ENCODE data around the gene ARHGAP6. TPM values are rescaled to one million over a fixed set of nuclear protein-coding genes. Genes with fewer than 3 reads are reported as not detected.

ARHGAP6 gene
- total RNA-seq, 4 donors from 2014 or later: 0.64 to 9.5 (median 2.3) TPM

DNA sequence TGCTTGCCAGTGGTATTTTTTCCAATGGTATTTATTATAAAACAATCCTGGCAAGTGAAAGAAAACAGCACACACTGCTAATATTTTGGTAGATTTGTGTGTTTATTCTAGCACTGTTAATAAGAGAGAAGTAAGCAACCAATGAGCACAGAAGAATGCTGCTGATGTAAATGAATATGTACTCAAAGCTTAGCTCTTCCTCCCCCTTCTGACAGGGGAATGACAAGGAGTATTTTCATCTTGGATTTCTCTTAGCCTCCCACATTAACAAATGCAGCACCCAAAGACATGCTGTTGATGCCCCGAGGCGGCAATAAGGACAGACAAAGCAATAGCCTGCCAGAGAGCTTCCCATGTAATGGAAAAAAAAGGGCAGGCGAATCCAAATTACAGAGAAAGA, 18.6 kb downstream of the ARHGAP6 start:
- Histone ChIP-seq H3K9me3 (no peaks in the 10 kb centered on the region), H3K36me3 (no peaks in the 10 kb centered on the region), H3K4me3 (no peak overlapping the region), H3K4me1 (no peaks in the 10 kb centered on the region), H3K27ac (peak overlapping the region in 1 of 4 donors; percentile 7), H3K27me3 (no peaks in the 10 kb centered on the region)
- WGBS, 2 donors: 29 to 43% methylated on average over 1 of the region's 3 CpGs
- DNase-seq: no peak
- intact Hi-C loops (cut with DNase I): no loop called here
- TF ChIP-seq POLR2A (IDR thresholded peaks at IDR 0.05): no peak
- TF ChIP-seq, protein P1, sequence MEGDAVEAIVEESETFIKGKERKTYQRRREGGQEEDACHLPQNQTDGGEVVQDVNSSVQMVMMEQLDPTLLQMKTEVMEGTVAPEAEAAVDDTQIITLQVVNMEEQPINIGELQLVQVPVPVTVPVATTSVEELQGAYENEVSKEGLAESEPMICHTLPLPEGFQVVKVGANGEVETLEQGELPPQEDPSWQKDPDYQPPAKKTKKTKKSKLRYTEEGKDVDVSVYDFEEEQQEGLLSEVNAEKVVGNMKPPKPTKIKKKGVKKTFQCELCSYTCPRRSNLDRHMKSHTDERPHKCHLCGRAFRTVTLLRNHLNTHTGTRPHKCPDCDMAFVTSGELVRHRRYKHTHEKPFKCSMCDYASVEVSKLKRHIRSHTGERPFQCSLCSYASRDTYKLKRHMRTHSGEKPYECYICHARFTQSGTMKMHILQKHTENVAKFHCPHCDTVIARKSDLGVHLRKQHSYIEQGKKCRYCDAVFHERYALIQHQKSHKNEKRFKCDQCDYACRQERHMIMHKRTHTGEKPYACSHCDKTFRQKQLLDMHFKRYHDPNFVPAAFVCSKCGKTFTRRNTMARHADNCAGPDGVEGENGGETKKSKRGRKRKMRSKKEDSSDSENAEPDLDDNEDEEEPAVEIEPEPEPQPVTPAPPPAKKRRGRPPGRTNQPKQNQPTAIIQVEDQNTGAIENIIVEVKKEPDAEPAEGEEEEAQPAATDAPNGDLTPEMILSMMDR (IDR thresholded peaks at IDR 0.05): no peak

DNA sequence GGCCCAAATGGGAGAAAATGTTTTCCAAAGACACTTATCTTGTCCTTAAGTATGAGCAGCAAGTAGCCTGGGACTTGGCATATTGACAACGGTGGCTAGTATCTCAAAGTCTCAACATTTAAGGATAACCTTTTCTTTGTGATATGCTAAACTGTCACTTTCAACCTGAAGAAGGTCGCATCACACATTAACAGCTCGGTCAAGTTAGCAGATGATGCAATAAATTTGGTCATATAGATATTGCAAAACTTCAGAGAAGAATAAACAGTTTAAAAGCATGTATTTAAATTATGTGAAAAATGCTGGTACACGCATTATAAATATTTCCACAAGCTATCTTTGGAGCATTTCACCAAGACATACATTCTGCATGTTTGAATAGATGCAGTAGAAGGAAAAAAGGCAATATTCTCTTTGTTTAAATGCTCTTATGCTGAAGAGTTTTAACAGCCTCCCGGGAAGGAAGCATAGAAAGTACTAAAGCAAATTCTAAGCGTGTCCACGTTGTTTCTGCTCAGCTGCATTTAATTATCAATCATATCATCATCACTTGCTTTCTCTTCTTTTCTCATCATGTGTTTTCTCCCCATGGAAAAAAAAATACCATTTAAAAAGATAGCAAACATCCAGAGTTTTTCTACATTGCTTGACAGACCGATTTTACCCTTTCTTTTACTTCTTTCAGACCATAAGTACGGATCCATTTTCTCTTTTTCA, 24.2 kb downstream of the ARHGAP6 start:
- DNase-seq: no peak
- Histone ChIP-seq H3K27me3 (no peaks in the 10 kb centered on the region), H3K27ac (no peak overlapping the region), H3K4me1 (no peaks in the 10 kb centered on the region), H3K4me3 (no peak overlapping the region), H3K9me3 (no peaks in the 10 kb centered on the region), H3K36me3 (no peaks in the 10 kb centered on the region)
- TF ChIP-seq POLR2A (IDR thresholded peaks at IDR 0.05): no peak
- TF ChIP-seq, protein P1 (IDR thresholded peaks at IDR 0.05): no peak
- WGBS, 2 donors: 53 to 62% methylated on average over 9 of the region's 9 CpGs
- intact Hi-C loops (cut with DNase I): no loop called here

DNA sequence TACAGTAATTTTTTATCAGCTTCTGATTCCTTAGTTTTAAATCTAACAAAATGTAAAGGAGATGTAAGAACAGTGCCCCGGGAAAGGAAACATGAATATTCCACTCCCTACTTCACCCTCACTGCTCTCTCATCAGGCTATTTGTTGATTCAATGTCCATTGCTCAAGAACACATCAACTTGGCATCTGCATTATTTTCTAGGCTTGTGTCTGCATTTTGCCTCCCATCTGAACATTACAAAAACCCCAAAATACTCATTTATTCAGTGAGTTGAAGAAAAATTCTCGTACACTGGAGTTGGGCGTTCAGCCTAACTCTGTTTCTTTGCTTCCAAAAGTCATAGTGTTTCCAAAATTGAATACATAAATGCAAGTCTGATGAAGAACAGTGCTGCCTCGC, 25.6 kb downstream of the ARHGAP6 start:
- WGBS, 2 donors: 43 to 71% methylated on average over 4 of the region's 4 CpGs
- Histone ChIP-seq H3K27ac (no peak overlapping the region), H3K4me3 (no peak overlapping the region), H3K27me3 (no peaks in the 10 kb centered on the region), H3K9me3 (no peaks in the 10 kb centered on the region), H3K4me1 (no peaks in the 10 kb centered on the region), H3K36me3 (no peaks in the 10 kb centered on the region)
- TF ChIP-seq, protein P1 (IDR thresholded peaks at IDR 0.05): no peak
- no peak for TF ChIP-seq POLR2A (IDR thresholded peaks at IDR 0.05)
- intact Hi-C loops (cut with DNase I): no loop called here
- DNase-seq: no peak

GRCh38 chrX:11632732-11633131, 33.0 kb downstream of the ARHGAP6 start:
- Histone ChIP-seq H3K27ac (no peak overlapping the region), H3K9me3 (no peaks in the 10 kb centered on the region), H3K36me3 (no peaks in the 10 kb centered on the region), H3K4me1 (no peaks in the 10 kb centered on the region), H3K4me3 (no peak overlapping the region), H3K27me3 (no peaks in the 10 kb centered on the region)
- no peak for TF ChIP-seq POLR2A (IDR thresholded peaks at IDR 0.05)
- TF ChIP-seq, protein P1 (IDR thresholded peaks at IDR 0.05): no peak
- WGBS, 2 donors: 25 to 29% methylated on average over 1 of the region's 1 CpG
- intact Hi-C loops (cut with DNase I): no loop called here
- no peak for DNase-seq

GRCh38 chrX:11629593-11630211, 36.0 kb downstream of the ARHGAP6 start:
- Histone ChIP-seq H3K4me1 (no peaks in the 10 kb centered on the region), H3K4me3 (no peak overlapping the region), H3K9me3 (no peaks in the 10 kb centered on the region), H3K27ac (peak overlapping the region in 1 of 4 donors; percentile 29), H3K36me3 (no peaks in the 10 kb centered on the region), H3K27me3 (no peaks in the 10 kb centered on the region)
- no peak for TF ChIP-seq POLR2A (IDR thresholded peaks at IDR 0.05)
- TF ChIP-seq, protein P1 (IDR thresholded peaks at IDR 0.05): no peak
- no peak for DNase-seq
- intact Hi-C loops (cut with DNase I): no loop called here
- 19 to 24% methylated on average over 3 to 4 of the region's 4 CpGs for WGBS, 2 donors
